GM19328 (cell line): ENCODE data around the gene ALDOC.
"Not testable (repeated sequence)": the region's sequence is repeated elsewhere in the genome, so short reads cannot be mapped to it uniquely, and the experiment has no call there.

Experiments
- ATAC-seq: cut with Tn5 transposase; IDR thresholded peaks from one replicate; pipeline ENCODE4 v1.9.1; 2021; ENCODE audit warnings: mild to moderate bottlenecking, moderate library complexity; ENCODE audit not compliant: unreplicated experiment

Gene ALDOC

DNA sequence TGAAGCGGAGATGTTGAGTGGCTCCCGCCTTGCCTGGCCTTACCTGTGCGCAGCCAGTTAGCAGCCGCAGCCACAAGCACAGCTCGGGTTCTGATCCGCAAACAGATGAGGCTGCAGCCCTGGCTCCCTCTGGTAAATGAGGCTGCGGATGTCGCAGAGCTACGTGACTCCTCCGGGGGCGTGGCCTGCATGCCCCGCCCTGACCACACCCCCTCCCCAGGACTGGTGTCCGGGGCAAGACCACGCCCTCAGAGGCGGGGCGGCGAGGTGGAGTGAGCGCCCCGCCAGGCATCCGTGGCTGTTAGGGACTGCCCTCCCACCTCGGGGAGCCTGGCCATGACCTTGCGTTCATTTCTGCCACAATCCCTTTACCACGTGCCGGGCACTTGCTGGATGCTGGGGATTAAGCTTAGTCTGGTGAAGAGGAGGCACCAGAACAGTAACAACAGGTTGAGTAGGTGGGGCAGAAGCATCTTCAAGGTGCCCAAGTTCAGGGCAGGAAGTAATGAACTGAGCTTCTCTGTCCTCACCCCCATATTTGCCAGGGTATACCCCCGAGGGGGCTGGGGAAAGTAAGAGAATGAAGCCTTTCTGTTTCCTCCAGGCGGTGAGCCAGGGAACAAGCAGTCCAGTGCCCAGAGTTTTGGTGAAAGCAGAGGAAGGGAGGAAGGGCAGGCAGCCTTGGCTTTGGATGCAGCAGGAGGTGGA, at the start of gene ALDOC:
Gene ALDOC, minus strand, starts transcription at position 138 of the 708 bp plus-strand sequence. CDS start 1,363 bp downstream, outside the sequence.
- peak; percentile 92 for ATAC-seq

DNA sequence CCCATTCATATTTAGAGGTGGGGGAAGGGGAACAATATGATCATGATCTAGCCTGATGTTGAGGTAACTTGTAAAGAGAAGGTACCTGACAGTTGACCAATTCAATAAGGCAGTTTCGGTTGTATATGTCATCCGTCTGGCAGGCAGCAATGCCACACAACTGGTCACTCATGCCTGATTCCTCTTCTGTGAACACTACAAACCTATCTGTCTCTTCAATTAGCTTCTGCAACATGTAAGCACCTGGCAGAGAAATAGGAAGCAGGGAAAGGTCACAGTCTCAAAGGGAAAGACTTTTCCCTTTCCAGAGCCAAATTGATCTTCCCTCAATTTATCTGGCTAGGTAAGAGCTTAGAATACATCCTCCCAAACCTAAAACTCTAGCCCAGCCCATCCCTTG, 47.5 kb upstream of the ALDOC start:
- ATAC-seq: no peak

- ATAC-seq: no peak
Observed at GRCh38 chr17:28623696-28624095, 47.0 kb upstream of the ALDOC start.

GRCh38 chr17:28622186-28622585, 45.5 kb upstream of the ALDOC start:
- ATAC-seq: no peak

DNA sequence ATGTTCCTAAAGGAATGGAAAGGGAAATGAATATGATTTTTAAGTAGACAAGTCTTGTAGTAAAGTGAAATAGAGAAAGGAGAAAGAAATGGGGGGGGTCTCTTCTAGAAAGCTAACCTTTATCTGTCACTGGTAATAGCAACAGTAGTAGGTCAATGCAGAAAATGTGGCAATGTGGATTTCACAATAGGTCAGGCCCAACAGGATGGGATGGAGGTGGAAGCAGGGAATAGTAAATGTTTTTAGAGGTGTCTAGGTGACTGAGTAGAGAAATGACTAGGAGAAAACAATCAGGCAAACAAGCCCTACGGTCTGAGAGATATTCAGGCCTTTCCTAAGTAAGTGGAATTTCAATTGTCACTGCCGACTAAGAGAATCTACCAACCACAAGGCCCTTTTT, 43.3 kb upstream of the ALDOC start:
- ATAC-seq: no peak

- no peak for ATAC-seq
Observed at GRCh38 chr17:28618464-28618863, 41.8 kb upstream of the ALDOC start.

- no peak for ATAC-seq
Observed at GRCh38 chr17:28616281-28616680, 39.6 kb upstream of the ALDOC start.

DNA sequence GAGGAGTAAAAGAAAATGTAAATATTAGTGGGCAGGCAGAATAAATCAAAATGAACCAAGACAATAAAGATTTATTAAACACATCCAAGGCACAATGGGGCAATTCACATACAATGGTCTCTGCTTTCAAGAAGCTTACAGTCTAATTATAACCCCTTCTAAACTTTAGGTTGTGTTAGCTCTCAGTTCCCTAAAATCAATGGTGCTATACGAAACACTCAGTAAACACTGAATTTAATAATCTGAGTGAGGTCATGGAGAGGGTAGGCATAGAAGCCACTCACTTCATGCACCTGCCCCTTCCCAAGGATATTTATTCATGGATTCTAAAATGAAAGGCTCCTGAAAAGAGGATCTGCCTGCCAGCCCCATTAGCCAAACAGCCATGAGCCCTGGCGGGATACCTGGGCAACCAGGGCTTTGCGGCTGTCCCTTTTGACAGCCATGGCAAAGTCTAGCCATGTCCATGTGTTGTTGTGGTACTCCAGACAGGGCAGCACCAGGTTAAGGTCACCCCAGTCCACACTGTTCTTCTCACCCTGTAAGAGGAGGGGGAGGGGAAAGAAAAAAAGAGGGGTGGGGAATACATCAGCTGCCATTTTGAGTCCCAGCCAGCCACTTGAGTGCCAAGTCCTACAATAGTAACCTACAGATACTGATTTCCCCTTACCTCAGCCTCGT, 38.7 kb upstream of the ALDOC start:
- no peak for ATAC-seq

GRCh38 chr17:28613931-28614381, 37.3 kb upstream of the ALDOC start, which contains the start of gene RSKR:
RSKR (minus strand) TSS chr17:28614185; CDS start chr17:28614161, 24 bp downstream.
- ATAC-seq: no peak

DNA sequence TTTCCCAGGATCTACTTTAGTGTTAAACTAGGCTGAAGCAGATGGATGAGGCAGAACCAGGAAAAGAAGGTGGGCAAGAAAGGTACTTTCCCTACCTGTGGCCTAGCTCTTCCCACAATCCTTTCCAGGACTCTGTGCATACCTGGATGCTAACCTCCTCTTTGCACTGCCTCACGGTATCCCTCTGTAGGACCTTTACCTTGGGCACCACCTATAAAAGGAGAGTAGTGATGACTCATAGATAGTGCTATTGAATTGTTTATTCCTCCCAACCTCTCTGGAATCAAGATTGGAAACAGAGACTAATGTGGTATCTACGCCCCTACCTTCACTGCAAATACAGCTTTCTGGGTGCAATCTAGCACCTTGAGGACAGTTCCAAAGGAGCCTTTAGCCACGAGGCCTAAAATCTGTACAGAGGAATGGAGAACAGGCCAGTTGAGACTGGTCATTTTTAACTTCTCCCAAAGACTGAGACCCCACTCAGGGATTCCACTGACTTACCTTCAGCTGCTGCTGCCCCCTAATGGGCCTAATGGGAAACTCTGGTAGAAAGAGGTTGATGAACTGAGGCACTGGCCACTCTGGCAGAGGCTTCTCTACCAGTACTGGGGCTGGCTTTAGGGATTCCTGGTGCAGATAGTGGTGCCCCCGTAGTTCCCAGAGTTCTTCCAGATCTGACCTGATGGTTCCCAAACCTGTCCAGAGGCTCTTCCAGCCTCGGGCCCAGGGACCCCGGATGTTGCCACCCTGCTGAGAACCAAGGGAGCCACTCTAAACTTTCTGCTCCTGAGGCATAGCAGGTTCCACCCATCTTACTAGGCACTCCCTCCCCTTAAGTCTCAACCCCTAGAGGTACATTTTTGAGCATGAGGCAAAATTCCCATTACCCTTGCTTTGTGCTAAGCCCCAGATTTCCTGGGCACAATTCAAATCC, 36.5 kb upstream of the ALDOC start:
- ATAC-seq: no peak

- no peak for ATAC-seq
Observed at GRCh38 chr17:28612531-28612930, 35.8 kb upstream of the ALDOC start.

DNA sequence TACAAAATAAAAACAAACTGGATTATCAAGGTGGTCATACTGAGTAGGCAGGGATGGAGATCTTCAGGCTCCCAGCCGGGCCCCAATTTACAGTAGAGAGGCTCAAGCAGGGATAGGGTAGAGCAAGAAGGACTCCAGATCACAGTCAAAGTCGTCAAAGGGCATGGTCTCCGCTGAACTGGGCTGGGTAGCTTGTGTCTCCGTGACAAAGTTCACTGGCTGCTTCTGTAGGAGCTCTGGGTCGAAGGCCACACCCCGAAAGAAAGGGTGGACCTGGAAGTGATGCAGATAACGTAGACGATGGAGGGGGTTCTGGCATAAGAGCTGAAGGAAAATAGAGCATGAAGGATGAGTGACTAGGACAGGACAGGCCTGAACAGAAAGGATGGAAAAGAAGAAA, 33.7 kb upstream of the ALDOC start:
- ATAC-seq: no peak

- ATAC-seq: not testable (repeated sequence)
Observed at GRCh38 chr17:28604031-28604430, 27.3 kb upstream of the ALDOC start.

DNA sequence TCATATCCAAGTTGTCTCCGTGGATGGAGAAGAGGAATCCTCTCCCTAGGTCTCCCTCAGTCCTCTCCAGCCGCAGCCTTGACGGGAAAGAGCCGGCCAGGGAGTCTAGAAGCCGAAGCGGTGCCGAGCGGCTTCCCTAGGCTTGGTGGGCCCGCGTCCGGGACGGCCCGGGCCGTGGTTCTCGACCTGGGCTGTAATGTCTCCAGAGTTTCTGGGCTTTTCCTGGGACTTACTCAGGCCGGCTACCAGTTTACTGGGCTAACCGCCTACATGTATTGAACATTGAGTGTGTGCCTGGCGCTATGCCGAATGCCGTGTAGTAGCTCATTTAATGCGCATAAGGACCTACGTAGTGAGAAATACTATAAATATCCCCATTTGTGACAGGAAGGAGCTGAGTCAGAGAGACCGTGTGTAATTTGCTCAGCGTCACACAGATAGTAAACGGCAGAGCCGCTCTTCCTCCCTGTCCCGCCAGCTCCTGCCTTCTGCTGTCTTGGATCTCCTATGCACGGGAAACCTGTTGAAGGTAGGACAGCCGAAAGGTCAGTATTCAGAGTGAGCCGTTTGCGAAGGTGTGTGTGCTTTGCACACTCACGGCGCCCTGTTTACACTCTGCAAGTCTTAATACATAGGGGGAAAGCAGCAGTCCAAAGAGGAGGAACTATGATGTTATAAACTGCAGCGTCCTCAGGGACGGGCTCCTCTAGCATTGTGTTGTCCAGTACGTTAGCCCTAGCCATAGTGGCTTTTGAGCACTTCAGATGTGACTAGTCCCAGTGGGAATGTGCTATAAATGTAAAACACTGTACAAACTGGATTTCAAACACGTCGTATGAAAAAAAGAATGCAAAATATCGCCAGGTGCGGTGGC, 22.9 kb upstream of the ALDOC start:
- ATAC-seq: peak; percentile 36

- peak; percentile 72 for ATAC-seq
Observed at GRCh38 chr17:28598799-28599310, 22.2 kb upstream of the ALDOC start, which contains the start of gene SPAG5. SPAG5 (minus strand) TSS chr17:28599025; CDS start chr17:28598946, 79 bp downstream.

GRCh38 chr17:28598389-28598788, 21.7 kb upstream of the ALDOC start:
- no peak for ATAC-seq

- ATAC-seq: no peak
Observed at GRCh38 chr17:28597606-28598383, 21.1 kb upstream of the ALDOC start.

DNA sequence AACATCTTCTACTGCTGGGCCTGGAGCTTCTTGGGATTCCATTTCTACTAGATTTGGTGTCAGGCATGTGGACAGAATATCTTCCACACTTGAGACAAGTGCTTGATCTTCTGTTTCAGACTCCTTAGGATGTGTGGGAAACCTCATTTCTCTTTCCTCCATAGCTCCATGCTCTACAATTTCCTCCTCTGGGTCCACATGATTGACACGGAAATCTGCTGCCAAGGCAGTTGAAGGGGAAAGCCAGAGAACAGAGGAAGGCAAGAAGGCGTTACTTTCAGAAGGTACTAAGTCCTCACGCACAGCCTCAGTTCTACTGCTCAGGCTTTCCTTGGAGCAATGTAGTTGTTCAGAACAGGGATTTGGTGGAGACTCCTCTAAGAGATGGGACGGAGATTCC, 15.6 kb upstream of the ALDOC start:
- no peak for ATAC-seq

DNA sequence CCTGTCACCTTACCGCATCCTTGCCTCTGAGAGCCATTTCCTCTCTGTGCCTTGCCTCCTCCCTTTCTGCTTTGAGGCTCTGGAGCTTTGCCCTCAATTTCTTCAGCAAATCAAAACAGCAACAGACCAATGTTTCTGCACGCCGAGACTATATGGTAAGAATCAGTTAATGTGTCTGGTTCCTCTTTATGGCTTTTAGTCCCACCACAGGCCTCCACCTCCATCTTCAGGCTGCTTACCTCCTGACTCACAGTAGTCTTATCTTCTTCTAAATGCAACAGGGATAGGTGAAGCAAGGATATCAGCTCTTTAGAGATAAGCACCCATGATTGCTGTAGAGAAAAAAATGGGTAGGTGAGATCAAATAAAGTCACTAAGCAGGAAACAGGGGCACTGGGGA, 9.2 kb upstream of the ALDOC start:
- no peak for ATAC-seq
